OCI-LY7 (cell line): ENCODE data around the gene ADAM22. TPM values are rescaled to one million over a fixed set of nuclear protein-coding genes. Genes with fewer than 3 reads are reported as not detected.

ENCODE experiments used
- BruUV-seq: library from RNA; stranded (reverse); fragments of 400-500 nt; replicated peaks from 2 replicates; lab custom pipeline; 2021; lab: Mats Ljungman, UMichigan
- CTCF ChIA-PET: fragments of 300-600 bp; sonication (Branson Sonifier 250); formaldehyde crosslinking; loops from one replicate; lab custom pipeline; 2022; ENCODE audit warnings: antibody characterized with exemption; ENCODE audit not compliant: unreplicated experiment; lab: Charles Lee
- POLR2A ChIA-PET: fragments of 300-600 bp; sonication (Branson Sonifier 250); formaldehyde crosslinking; loops from one replicate; lab custom pipeline; 2022; ENCODE audit warnings: antibody characterized with exemption; lab: Charles Lee
- DNase-seq: peaks from one replicate; pipeline ENCODE4 v3.0.0-alpha.2; 2015; ENCODE audit warnings: low spot score
- H2AFZ ChIP-seq: fragments of 200-600 bp; sonication (generic), shearing (Covaris generic); 2 replicates; pipeline ENCODE4 v1.6.1; 2014; ENCODE audit warnings: mild to moderate bottlenecking, antibody characterized with exemption, low read length, moderate library complexity
- H3K27ac ChIP-seq: fragments of 200-600 bp; sonication (generic); 2 replicates; pipeline ENCODE4 v1.5.1; 2014; ENCODE audit warnings: mixed run types, low read depth, mild to moderate bottlenecking, moderate library complexity, low read length, inconsistent platforms; ENCODE audit not compliant: poor library complexity, severe bottlenecking
- H3K36me3 ChIP-seq: fragments of 200-600 bp; sonication (generic); 2 replicates; pipeline ENCODE4 v1.6.1; 2014; ENCODE audit warnings: mild to moderate bottlenecking, antibody characterized with exemption, low read length, moderate library complexity, mixed read lengths; ENCODE audit not compliant: insufficient read depth
- H3K4me1 ChIP-seq: fragments of 200-600 bp; sonication (generic); 2 replicates; pipeline ENCODE4 v1.5.1; 2014; ENCODE audit warnings: mild to moderate bottlenecking, low read length; ENCODE audit not compliant: insufficient read depth, poor library complexity, severe bottlenecking
- H3K4me2 ChIP-seq: fragments of 200-600 bp; sonication (generic); 2 replicates; pipeline ENCODE4 v1.6.1; 2014; ENCODE audit warnings: mild to moderate bottlenecking, low read length
- H3K4me3 ChIP-seq: fragments of 200-600 bp; sonication (generic); 2 replicates; pipeline ENCODE4 v1.5.1; 2014; ENCODE audit warnings: mild to moderate bottlenecking, low read depth, low read length; ENCODE audit not compliant: poor library complexity, severe bottlenecking
- H3K79me2 ChIP-seq: fragments of 200-600 bp; sonication (generic); 2 replicates; pipeline ENCODE4 v1.6.1; 2016; ENCODE audit warnings: low read depth, mild to moderate bottlenecking, low read length, moderate library complexity, mixed read lengths; ENCODE audit not compliant: insufficient read depth
- H3K9me2 ChIP-seq: fragments of 200-600 bp; sonication (generic); 2 replicates; pipeline ENCODE4 v1.6.1; 2016; ENCODE audit warnings: mild to moderate bottlenecking, low read length, mixed read lengths; ENCODE audit not compliant: insufficient read depth
- H3K9me3 ChIP-seq: fragments of 200-600 bp; sonication (generic); 2 replicates; pipeline ENCODE4 v1.6.1; 2014; ENCODE audit warnings: mild to moderate bottlenecking, mixed run types, low read length, mixed read lengths
- H4K20me1 ChIP-seq: fragments of 200-600 bp; sonication (generic); 2 replicates; pipeline ENCODE4 v1.6.1; 2014; ENCODE audit warnings: mild to moderate bottlenecking, antibody characterized with exemption, low read length, moderate library complexity, mixed read lengths; ENCODE audit not compliant: insufficient read depth
- CTCF ChIP-seq: fragments of 200-600 bp; sonication (generic); conservative IDR thresholded peaks from 2 replicates; pipeline ENCODE4 v1.5.1; 2014; ENCODE audit warnings: mild to moderate bottlenecking, antibody characterized with exemption, low read length, moderate library complexity, mixed read lengths
- EZH2phosphoT487 ChIP-seq: fragments of 200-600 bp; sonication (generic); IDR thresholded peaks from 2 replicates; pipeline ENCODE4 v1.6.1; 2018; ENCODE audit warnings: low read depth, borderline replicate concordance, mild to moderate bottlenecking, mixed run types, antibody characterized with exemption, low read length, moderate library complexity, mixed read lengths
- intact Hi-C: fragments of 100-400 bp; cut with micrococcal nuclease; formaldehyde crosslinking; loops from one replicate; pipeline ENCODE4 v1.10.0; 2022; ENCODE audit not compliant: unreplicated experiment
- total RNA-seq, 2 experiments: library from RNA; depleted of rRNA in 1 of 2; stranded (reverse); fragments of >200 nt in 1 of 2; shearing (Covaris generic) in 1 of 2; gene quantifications; 2 replicates each; pipeline ENCODE4 v1.2.3, GENCODE V29; 2014 to 2022

Gene ADAM22
- total RNA-seq, 2 experiments from 2014 or later: 12.0 to 13.6 TPM

GRCh38 chr7:88200261-88200660, 266.2 kb downstream of the ADAM22 start:
- Histone ChIP-seq H2AFZ (no peak overlapping the region), H3K79me2 (no peaks in the 10 kb centered on the region), H3K4me2 (no peak overlapping the region), H3K36me3 (peaks cover 38% of the 10 kb centered on the region), H3K27ac (no peak overlapping the region), H3K4me3 (no peak overlapping the region), H4K20me1 (no peaks in the 10 kb centered on the region), H3K9me3 (no peaks in the 10 kb centered on the region), H3K4me1 (no peaks in the 10 kb centered on the region), H3K9me2 (no peaks in the 10 kb centered on the region)
- intact Hi-C loops: no loop called here
- POLR2A ChIA-PET: interaction anchor here (1.3 kb wide), 1 partner anchor 13 kb away, joined by 3 read pairs; no protein-coding TSS in a partner anchor
- no TSS peak for BruUV-seq
- CTCF ChIA-PET: no interaction called here
- TF ChIP-seq CTCF (no peak), EZH2phosphoT487 (no peak)
- no peak for DNase-seq

DNA sequence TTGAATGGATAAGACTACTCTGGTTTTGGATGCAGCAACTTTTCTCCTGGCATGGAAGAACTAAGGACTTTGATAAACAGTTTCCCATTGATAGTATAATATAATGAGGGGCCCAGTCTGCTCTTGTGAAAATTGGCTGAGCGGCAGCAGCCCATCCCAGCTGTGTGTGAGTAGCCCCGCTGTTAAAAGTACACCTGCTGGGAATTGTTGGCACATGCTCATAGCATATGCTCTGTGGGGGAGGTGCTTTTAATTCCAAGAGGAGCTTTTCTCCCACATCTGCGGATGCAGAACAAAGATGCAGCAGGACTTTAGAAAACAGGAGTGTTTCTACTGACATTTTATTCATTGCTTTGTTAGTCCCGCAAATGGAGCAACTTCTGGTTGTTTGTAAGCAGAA, 266.7 kb downstream of the ADAM22 start:
- Histone ChIP-seq H3K9me2 (no peaks in the 10 kb centered on the region), H3K36me3 (peaks cover 44% of the 10 kb centered on the region), H3K4me3 (no peak overlapping the region), H3K79me2 (no peaks in the 10 kb centered on the region), H3K27ac (no peak overlapping the region), H3K4me2 (no peak overlapping the region), H3K4me1 (no peaks in the 10 kb centered on the region), H2AFZ (no peak overlapping the region), H4K20me1 (no peaks in the 10 kb centered on the region), H3K9me3 (no peaks in the 10 kb centered on the region)
- BruUV-seq: no TSS peak
- POLR2A ChIA-PET: interaction anchor here (1.3 kb wide), 1 partner anchor 14 kb away, joined by 3 read pairs; no protein-coding TSS in a partner anchor
- DNase-seq: no peak
- no peak for TF ChIP-seq CTCF
- TF ChIP-seq EZH2phosphoT487: no peak
- CTCF ChIA-PET: no interaction called here
- intact Hi-C loops: no loop called here

GRCh38 chr7:88201305-88201704, 267.3 kb downstream of the ADAM22 start:
- ChIA-PET POLR2A (interaction anchor here (1.3 kb wide), 1 partner anchor 14 kb away, joined by 3 read pairs; no protein-coding TSS in a partner anchor), CTCF (no interaction called here)
- Histone ChIP-seq H3K4me3 (no peak overlapping the region), H3K79me2 (no peaks in the 10 kb centered on the region), H3K9me2 (no peaks in the 10 kb centered on the region), H2AFZ (no peak overlapping the region), H4K20me1 (no peaks in the 10 kb centered on the region), H3K4me1 (no peaks in the 10 kb centered on the region), H3K4me2 (no peak overlapping the region), H3K36me3 (peaks cover 49% of the 10 kb centered on the region), H3K27ac (no peak overlapping the region), H3K9me3 (no peaks in the 10 kb centered on the region)
- intact Hi-C loops: no loop called here
- no peak for TF ChIP-seq EZH2phosphoT487
- TF ChIP-seq CTCF: no peak
- BruUV-seq: no TSS peak
- DNase-seq: no peak
